Activated naive CD4-positive, alpha-beta T cell treated with anti-CD3 and anti-CD28 coated beads for 36 hours (primary cell): Measurements from ENCODE around the gene HIVEP2. TPM values are rescaled to one million over a fixed set of nuclear protein-coding genes. Genes with fewer than 3 reads are reported as not detected.

Source experiments
- CTCF ChIA-PET: fragments of 350-600 bp; sonication (Branson Sonifier 250); formaldehyde crosslinking; loops from one replicate; lab custom pipeline; 2021; ENCODE audit warnings: antibody characterized with exemption; lab: Charles Lee
- DNase-seq: peaks from one replicate; pipeline ENCODE4 v3.0.0-alpha.2; 2020
- H3K27ac Mint-ChIP-seq: one replicate; pipeline ENCODE4 v1.8.0; 2021; ENCODE audit warnings: mild to moderate bottlenecking, mixed read lengths
- H3K27me3 Mint-ChIP-seq: one replicate; pipeline ENCODE4 v1.8.0; 2021; ENCODE audit warnings: low read depth, mixed read lengths
- H3K36me3 Mint-ChIP-seq: one replicate; pipeline ENCODE4 v1.8.0; 2021; ENCODE audit warnings: low read depth, mixed read lengths
- H3K4me1 Mint-ChIP-seq: one replicate; pipeline ENCODE4 v1.8.0; 2021; ENCODE audit warnings: low read depth, mixed read lengths
- H3K4me3 Mint-ChIP-seq: one replicate; pipeline ENCODE4 v1.8.0; 2021; ENCODE audit warnings: mild to moderate bottlenecking, moderate library complexity, mixed read lengths
- H3K9me3 Mint-ChIP-seq: one replicate; pipeline ENCODE4 v1.8.0; 2021; ENCODE audit warnings: mixed read lengths
- intact Hi-C: fragments of 100-400 bp; cut with micrococcal nuclease; formaldehyde crosslinking; loops from one replicate; pipeline ENCODE4 v1.15.1; 2023
- total RNA-seq, 2 experiments: library from RNA; stranded (reverse); gene quantifications; one replicate each; pipeline ENCODE4 v1.2.3, GENCODE V29; 2021

HIVEP2 gene
- total RNA-seq, 2 experiments from 2014 or later, result 22.0 to 24.1 TPM

DNA sequence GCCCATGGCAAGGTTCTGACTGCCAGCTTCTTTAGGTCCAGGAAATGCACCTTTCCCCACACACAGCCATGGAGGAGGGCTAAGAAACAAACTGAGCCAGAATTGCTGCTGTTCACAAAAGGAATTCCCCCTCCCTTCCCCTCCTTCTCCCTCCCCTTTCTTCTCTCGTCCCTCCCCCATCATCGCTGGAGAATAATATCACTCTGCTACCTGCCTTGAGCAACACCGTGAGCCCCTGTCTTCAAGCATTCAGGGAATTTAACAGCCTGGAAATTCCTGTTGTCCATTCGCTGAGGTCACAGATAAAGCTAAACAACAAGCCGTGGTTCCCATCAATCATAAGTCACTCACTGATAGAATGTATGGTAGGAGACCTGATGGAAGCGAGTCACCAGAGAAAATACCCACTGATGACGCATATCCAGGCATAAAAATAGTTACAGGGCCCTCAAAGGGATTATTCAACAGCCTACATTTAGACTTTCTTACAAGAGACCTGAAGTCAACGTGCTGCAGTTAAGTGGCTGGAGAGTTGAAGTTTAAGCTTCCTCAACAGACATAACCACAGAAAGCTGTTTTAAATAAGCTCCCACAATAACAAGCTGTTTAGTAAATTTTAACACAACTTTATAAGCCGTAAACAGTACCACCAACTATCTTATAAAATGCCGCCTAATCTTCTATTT is 59.7 kb downstream of the HIVEP2 start:
- Mint-ChIP-seq H3K4me1 (peaks cover 87% of the 10 kb centered on the region), H3K36me3 (peaks cover 17% of the 10 kb centered on the region), H3K4me3 (peak overlapping the region; percentile 90), H3K27ac (peak overlapping the region; percentile 99), H3K9me3 (no peaks in the 10 kb centered on the region), H3K27me3 (no peaks in the 10 kb centered on the region)
- peak; percentile 66 for DNase-seq
- intact Hi-C loops, result loop anchor here (1.0 kb wide), 9 partner anchors 13 to 316 kb away; no protein-coding TSS in a partner anchor
- CTCF ChIA-PET, result interaction anchor here (0.9 to 3.8 kb wide), 8 partner anchors 10 to 66 kb away, joined by 3 to 16 read pairs (median 6); no protein-coding TSS in a partner anchor

DNA sequence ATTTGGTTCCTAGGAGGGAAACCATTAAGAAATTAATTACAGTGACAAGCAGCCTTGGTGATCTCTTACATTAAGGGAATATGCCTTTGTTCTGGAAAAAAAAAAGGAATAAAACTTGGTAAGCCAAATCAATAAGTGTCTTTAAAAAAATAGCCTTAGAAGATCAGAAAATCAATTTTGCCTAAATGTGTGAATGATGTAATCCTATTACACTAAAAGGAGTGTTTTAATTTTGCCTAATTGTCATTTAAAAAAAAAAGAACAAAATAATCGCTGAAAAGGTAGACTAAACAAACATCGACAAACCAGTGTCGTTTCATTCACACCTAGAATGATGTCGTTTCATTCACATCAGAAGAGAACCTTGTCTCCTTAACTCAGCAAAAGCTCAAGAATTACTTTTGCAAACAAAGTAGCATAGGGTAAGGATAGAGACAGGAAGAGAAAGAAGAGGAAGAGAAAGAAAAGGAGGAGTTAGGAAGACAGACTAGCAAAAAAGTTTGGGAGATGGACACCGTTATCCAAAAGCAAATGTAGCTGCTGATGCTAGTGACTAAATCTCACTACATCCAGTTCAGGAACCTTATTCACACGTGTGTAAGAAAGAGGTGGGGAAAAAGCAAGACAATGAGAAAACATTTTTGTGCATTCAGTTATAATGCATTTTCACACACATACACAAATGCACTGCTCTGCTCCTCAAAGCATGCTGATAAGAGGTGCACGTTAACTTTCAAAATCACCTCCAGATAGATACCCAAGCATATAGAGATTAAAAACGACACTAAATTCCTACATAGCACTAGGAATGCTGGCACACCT is 60.6 kb downstream of the HIVEP2 start:
- peak overlapping the region; percentile 99 for H3K27ac Mint-ChIP-seq
- peaks cover 89% of the 10 kb centered on the region for H3K4me1 Mint-ChIP-seq
- CTCF ChIA-PET, result interaction anchor here (1.2 to 3.8 kb wide), 6 partner anchors 9 to 192 kb away, joined by 5 to 16 read pairs (median 6); no protein-coding TSS in a partner anchor
- H3K36me3 Mint-ChIP-seq, result peaks cover 19% of the 10 kb centered on the region
- no peak for DNase-seq
- intact Hi-C loops, result loop anchor here (1.0 kb wide), 9 partner anchors 12 to 315 kb away; no protein-coding TSS in a partner anchor
- H3K4me3 Mint-ChIP-seq, result peak overlapping the region; percentile 90
- no peaks in the 10 kb centered on the region for H3K27me3 Mint-ChIP-seq
- H3K9me3 Mint-ChIP-seq, result no peaks in the 10 kb centered on the region

DNA sequence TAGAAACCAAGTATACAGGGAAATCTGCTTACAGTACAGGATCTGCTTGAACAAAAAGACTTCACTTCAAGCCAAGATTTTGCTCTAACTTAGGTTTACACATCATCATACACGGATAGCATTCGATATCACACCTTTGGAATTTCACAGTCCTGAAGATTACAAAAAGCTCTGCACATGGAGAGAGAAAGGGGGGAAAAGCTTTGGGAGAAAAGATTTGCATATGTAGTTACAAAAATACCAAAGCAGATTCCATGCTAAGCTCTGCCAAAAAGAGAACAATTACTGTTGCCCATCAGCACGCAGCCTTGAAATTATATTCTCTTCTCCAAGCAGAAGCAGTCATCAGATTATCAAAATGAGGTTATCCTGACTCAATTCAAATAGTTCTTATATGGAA is 62.0 kb downstream of the HIVEP2 start:
- Mint-ChIP-seq H3K27me3 (no peaks in the 10 kb centered on the region), H3K27ac (peak overlapping the region; percentile 99), H3K9me3 (no peaks in the 10 kb centered on the region), H3K4me3 (no peak overlapping the region), H3K4me1 (peaks cover 88% of the 10 kb centered on the region), H3K36me3 (peaks cover 17% of the 10 kb centered on the region)
- CTCF ChIA-PET, result interaction anchor here (0.9 to 3.8 kb wide), 10 partner anchors 10 to 191 kb away, joined by 3 to 16 read pairs (median 4); no protein-coding TSS in a partner anchor
- intact Hi-C loops, result no loop called here
- no peak for DNase-seq

DNA sequence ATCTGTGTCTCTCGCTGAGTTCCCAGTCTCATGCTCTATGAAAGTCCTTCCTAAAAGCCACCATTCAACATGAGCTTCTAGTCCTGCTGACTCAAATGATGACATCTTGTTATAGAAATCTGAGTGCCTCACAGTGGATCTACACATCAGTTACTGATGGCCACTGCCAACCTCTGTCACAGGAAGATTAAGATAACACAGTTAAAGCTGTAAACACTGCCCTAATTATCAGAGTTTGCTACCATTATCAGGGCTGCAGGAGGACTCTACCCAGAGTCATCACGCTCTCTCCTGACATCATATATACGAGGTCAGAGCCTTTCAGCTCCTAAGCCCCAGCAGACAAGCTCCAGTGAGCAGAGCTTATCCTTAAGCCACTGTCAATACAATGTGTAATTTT is 63.2 kb downstream of the HIVEP2 start:
- no peak for DNase-seq
- Mint-ChIP-seq H3K27ac (peak overlapping the region; percentile 63), H3K4me1 (peaks cover 83% of the 10 kb centered on the region), H3K9me3 (no peaks in the 10 kb centered on the region), H3K27me3 (no peaks in the 10 kb centered on the region), H3K4me3 (no peak overlapping the region), H3K36me3 (peaks cover 20% of the 10 kb centered on the region)
- CTCF ChIA-PET, result interaction anchor here (0.7 to 2.3 kb wide), 10 partner anchors 23 to 189 kb away, joined by 3 to 7 read pairs (median 4); no protein-coding TSS in a partner anchor
- intact Hi-C loops, result no loop called here

DNA sequence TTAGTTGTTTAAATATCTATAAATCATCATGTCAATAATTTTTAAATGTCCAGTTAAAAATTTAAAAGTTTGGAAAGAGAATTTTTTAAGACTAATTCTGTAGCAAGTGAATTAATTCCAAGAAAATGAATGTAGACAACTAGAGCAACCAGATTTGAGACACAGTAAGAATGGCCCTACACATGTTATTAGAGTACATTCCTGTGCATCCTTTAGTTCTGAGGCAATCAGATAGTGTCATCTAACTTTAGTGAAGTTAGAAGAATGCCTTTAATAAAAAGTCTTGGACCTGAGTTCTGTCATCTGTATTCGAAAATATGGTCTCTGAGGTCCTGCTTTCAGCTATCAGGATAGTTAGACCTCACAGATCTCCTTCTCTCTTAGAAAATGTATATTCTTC is 63.7 kb downstream of the HIVEP2 start:
- Mint-ChIP-seq H3K4me3 (no peak overlapping the region), H3K36me3 (peaks cover 20% of the 10 kb centered on the region), H3K9me3 (no peaks in the 10 kb centered on the region), H3K27me3 (no peaks in the 10 kb centered on the region), H3K27ac (no peak overlapping the region), H3K4me1 (peaks cover 81% of the 10 kb centered on the region)
- CTCF ChIA-PET, result interaction anchor here (0.7 to 1.4 kb wide), 7 partner anchors 23 to 189 kb away, joined by 3 to 4 read pairs (median 3); no protein-coding TSS in a partner anchor
- intact Hi-C loops, result no loop called here
- no peak for DNase-seq

DNA sequence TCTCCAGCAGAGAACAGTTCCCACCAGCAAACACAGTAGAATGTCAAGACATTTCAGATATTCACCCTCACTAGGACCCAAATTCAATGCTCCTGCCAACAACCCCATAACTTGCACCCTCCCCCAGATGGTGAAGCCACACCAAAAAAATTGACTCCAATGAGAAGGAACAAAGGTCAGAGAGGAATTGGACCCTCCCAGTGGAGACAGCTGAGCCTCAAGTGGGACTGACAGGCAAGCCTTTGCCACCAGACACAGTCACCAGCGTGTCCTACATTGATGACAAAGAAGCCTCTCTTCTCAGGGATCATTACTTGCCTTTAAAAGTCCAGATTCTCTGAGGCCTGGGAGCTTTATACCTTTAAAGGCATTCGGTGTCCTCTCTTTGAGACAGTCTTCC is 64.8 kb downstream of the HIVEP2 start:
- no peak for DNase-seq
- Mint-ChIP-seq H3K27me3 (no peaks in the 10 kb centered on the region), H3K27ac (peak overlapping the region; percentile 2), H3K9me3 (no peaks in the 10 kb centered on the region), H3K4me1 (peaks cover 83% of the 10 kb centered on the region), H3K36me3 (peaks cover 23% of the 10 kb centered on the region), H3K4me3 (no peak overlapping the region)
- CTCF ChIA-PET, result no interaction called here
- intact Hi-C loops, result no loop called here

DNA sequence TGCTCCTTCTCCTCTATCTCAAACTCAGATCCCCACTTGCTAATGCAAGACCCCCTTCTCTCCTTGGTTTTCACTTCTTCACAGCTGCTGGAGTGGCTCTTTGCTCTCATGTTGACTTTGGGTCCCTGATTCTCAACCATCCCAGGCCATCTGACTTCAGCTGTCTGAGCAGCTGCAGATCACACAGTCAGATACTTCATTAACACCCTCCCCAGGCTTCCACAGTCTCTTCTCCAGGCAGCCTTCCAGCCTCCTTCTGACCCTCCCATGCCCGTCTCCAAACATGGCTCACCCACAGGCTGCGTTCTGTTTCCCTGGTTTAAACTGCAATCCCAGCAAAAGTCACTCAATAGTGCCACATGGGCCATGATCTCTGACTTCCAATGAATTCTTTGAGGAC is 65.4 kb downstream of the HIVEP2 start:
- Mint-ChIP-seq H3K9me3 (no peaks in the 10 kb centered on the region), H3K4me1 (peaks cover 88% of the 10 kb centered on the region), H3K36me3 (peaks cover 26% of the 10 kb centered on the region), H3K27ac (peak overlapping the region; percentile 37), H3K27me3 (no peaks in the 10 kb centered on the region), H3K4me3 (no peak overlapping the region)
- CTCF ChIA-PET, result no interaction called here
- DNase-seq, result no peak
- intact Hi-C loops, result no loop called here

DNA sequence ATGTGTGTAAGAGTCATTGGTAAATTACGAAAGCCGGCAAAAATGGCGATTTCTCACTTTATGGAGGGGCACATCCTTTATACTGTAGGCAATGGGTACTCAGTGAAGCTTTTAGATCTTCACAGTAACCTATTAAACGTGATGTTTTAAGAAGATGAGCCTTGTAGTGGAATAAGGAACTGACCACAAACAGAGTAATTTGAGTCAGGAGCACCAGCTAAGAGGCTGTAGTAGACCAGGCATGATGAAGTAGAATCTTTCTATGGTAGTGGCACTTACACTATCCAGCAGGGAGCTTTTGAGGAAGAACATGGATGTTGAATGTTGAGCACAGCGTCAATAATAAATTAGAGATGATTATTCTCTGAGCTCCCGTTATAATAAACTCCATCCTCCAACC is 65.9 kb downstream of the HIVEP2 start:
- Mint-ChIP-seq H3K27ac (peak overlapping the region; percentile 37), H3K4me3 (no peak overlapping the region), H3K4me1 (peaks cover 86% of the 10 kb centered on the region), H3K27me3 (no peaks in the 10 kb centered on the region), H3K36me3 (peaks cover 26% of the 10 kb centered on the region), H3K9me3 (no peaks in the 10 kb centered on the region)
- no peak for DNase-seq
- CTCF ChIA-PET, result no interaction called here
- intact Hi-C loops, result no loop called here

DNA sequence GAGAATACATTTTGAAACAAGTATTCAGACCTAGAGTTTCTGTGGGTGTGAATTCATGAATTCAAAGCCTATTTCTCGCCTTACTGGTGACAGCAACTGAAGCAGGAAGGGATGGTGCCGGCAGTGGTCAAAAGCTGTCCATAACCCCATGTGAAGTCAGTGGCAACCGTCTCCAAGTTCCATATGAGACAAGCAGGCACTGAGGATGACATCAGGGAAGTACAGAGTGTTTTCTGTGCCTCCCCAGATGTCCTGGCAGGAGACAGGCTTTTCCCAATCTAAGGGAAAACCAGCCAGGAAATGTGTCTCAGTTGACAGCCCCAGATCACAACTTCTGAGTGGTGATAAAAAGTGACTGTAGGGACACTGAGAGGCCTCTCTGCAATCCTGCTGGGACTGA is 66.6 kb downstream of the HIVEP2 start:
- H3K27ac Mint-ChIP-seq, result peak overlapping the region; percentile 73
- CTCF ChIA-PET, result no interaction called here

DNA sequence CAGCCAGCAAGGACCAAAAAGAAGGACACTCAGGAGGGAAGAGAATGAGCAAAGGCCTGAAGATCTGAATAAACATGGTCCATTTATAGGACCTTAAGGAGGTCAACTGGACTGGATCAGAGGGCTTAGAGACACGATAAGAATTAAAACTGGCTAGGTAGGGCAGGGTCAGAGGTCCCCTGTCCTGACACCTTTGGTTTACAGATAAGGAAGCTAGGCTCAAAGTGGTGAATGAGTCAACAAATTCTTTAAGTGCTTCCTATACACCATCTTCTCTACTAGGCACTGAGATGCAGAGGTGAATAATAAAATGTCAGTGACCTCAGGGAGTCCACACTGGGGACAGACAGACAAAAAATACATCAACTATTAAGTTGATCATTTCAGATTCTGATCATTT is 70.3 kb downstream of the HIVEP2 start:
- no peak overlapping the region for H3K4me3 Mint-ChIP-seq
- H3K9me3 Mint-ChIP-seq, result no peaks in the 10 kb centered on the region
- no peak for DNase-seq
- peaks cover 29% of the 10 kb centered on the region for H3K36me3 Mint-ChIP-seq
- H3K4me1 Mint-ChIP-seq, result peaks cover 86% of the 10 kb centered on the region
- peak overlapping the region; percentile 76 for H3K27ac Mint-ChIP-seq
- intact Hi-C loops, result no loop called here
- CTCF ChIA-PET, result interaction anchor here (0.7 to 2.2 kb wide), 2 partner anchors 10 to 32 kb away, joined by 3 to 8 read pairs; no protein-coding TSS in a partner anchor
- H3K27me3 Mint-ChIP-seq, result no peaks in the 10 kb centered on the region

More for the DNA sequence above, 66.6 kb downstream of the HIVEP2 start:
- intact Hi-C loops, result no loop called here
- DNase-seq, result peak; percentile 35
- no peaks in the 10 kb centered on the region for H3K9me3 Mint-ChIP-seq
- peaks cover 88% of the 10 kb centered on the region for H3K4me1 Mint-ChIP-seq
- peaks cover 26% of the 10 kb centered on the region for H3K36me3 Mint-ChIP-seq
- H3K4me3 Mint-ChIP-seq, result no peak overlapping the region
- H3K27me3 Mint-ChIP-seq, result no peaks in the 10 kb centered on the region

DNA sequence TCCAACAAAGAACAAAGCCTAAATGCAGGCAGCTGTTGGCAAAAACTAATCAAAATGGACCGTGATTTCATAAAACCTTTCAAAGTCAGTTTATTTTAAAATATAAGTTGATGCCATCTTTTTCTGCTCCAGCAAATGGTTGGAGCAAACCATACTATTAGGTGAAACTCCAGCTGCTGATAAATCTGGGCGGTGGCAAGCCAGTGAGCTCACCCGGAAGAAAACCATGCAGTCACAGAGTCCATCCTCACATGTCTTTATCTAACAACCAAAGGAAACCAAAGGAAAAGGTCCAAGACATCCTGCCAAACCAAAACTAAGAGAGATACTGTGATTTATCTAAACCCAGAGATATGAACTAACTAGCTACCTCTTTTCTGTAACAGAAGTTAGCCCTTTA is 72.6 kb downstream of the HIVEP2 start:
- CTCF ChIA-PET, result interaction anchor here (0.6 to 1.0 kb wide), 2 partner anchors 154 to 182 kb away, joined by 3 read pairs; no protein-coding TSS in a partner anchor
- Mint-ChIP-seq H3K27ac (no peak overlapping the region), H3K36me3 (peaks cover 18% of the 10 kb centered on the region), H3K27me3 (no peaks in the 10 kb centered on the region), H3K4me1 (peaks cover 80% of the 10 kb centered on the region), H3K4me3 (no peak overlapping the region), H3K9me3 (no peaks in the 10 kb centered on the region)
- DNase-seq, result no peak
- intact Hi-C loops, result loop anchor here (1.0 kb wide), 2 partner anchors 13 to 41 kb away; no protein-coding TSS in a partner anchor

DNA sequence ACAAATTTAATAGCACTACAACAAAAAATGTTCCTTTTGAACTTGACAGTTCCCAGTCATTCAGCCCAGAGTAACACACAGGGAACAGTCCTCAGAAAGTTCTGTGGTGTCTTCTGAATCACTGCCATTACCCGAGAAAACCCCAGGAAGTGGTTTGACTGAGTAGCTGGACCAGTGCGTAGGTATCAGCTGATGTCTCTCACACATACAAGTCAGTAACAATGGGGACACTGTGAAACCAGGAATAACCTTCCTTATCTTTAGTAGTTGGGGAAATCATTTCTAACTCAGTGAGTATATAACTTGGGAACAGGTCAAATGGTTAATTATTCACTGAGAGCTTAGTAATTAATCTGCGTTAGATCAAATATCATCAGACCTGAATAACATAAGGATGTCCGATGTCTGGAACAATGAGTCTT is 73.1 kb downstream of the HIVEP2 start:
- CTCF ChIA-PET, result interaction anchor here (0.6 to 1.0 kb wide), 2 partner anchors 154 to 182 kb away, joined by 3 read pairs; no protein-coding TSS in a partner anchor
- peak; percentile 83 for DNase-seq
- Mint-ChIP-seq H3K27ac (peak overlapping the region; percentile 84), H3K27me3 (no peaks in the 10 kb centered on the region), H3K4me3 (peak overlapping the region; percentile 33), H3K36me3 (peaks cover 17% of the 10 kb centered on the region), H3K4me1 (peaks cover 83% of the 10 kb centered on the region), H3K9me3 (no peaks in the 10 kb centered on the region)
- intact Hi-C loops, result loop anchor here (1.0 to 2.0 kb wide), 5 partner anchors 11 to 50 kb away; no protein-coding TSS in a partner anchor
